Measurements from ENCODE around the gene LRCH2. TPM values are rescaled to one million over a fixed set of nuclear protein-coding genes. Genes with fewer than 3 reads are reported as not detected.

The LRCH2 gene
- total and polyA plus RNA-seq, 8 donors = 0.12 to 1.0 (median 0.39) TPM

DNA sequence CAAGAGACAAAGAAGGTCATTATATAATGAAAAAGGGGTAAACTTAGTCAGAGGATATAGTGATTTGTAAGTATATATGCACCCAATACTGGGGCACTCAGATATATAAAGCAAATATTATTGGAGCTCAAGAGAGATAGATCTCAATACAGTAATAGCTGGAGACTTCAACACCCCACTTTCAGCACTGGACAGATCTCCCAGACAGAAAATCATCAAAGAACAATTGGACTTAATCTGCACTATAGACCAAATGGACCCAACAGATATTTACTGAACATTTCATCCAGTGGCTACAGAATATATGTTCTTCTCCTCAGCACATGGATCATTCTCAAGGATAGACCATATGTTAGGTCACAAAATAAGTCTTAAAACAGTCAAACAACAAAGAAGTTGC, 91.8 kb downstream of the LRCH2 start:
- no peaks in the 10 kb centered on the region for H3K9me3 ChIP-seq
- H3K27ac ChIP-seq = no peak overlapping the region
- H3K4me3 ChIP-seq = no peak overlapping the region
- DNase-seq (no peak), FAIRE-seq (no peak), ATAC-seq (no peak)
- no peaks in the 10 kb centered on the region for H3K4me1 ChIP-seq
- H3K27me3 ChIP-seq = peaks cover 0 to 7% (median 3%) of the 10 kb centered on the region in 4 donors
- no peaks in the 10 kb centered on the region for H3K36me3 ChIP-seq
- intact Hi-C loops (cut with DNase I) = no loop called here
- TF ChIP-seq, protein P1, sequence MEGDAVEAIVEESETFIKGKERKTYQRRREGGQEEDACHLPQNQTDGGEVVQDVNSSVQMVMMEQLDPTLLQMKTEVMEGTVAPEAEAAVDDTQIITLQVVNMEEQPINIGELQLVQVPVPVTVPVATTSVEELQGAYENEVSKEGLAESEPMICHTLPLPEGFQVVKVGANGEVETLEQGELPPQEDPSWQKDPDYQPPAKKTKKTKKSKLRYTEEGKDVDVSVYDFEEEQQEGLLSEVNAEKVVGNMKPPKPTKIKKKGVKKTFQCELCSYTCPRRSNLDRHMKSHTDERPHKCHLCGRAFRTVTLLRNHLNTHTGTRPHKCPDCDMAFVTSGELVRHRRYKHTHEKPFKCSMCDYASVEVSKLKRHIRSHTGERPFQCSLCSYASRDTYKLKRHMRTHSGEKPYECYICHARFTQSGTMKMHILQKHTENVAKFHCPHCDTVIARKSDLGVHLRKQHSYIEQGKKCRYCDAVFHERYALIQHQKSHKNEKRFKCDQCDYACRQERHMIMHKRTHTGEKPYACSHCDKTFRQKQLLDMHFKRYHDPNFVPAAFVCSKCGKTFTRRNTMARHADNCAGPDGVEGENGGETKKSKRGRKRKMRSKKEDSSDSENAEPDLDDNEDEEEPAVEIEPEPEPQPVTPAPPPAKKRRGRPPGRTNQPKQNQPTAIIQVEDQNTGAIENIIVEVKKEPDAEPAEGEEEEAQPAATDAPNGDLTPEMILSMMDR (IDR thresholded peaks at IDR 0.05) = no peak

DNA sequence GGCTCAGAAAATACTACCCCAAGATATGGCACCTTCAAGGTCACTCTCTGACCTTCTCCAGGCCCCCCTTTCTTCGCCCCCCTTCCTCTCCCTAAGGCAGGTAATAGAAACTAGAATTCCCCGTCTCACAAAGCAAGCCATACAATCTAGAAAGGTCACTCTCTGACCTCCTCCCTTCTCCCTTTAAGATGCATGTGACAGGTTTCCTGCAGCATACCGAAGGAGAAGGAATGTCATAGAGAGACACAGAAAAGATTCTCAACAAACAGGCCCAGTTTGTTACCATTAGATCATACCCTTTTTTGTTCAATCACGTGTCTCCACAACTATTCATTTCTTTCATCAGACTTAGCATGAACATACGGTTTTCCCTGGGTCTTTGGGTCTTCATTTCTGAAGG, 95.9 kb downstream of the LRCH2 start:
- ATAC-seq (no peak), DNase-seq (no peak), FAIRE-seq (no peak)
- Histone ChIP-seq H3K36me3 (no peaks in the 10 kb centered on the region), H3K27ac (no peak overlapping the region), H3K27me3 (peaks cover 0 to 6% (median 0%) of the 10 kb centered on the region in 4 donors), H3K4me1 (no peaks in the 10 kb centered on the region), H3K9me3 (no peaks in the 10 kb centered on the region), H3K4me3 (no peak overlapping the region)
- 43 to 52% methylated on average over 5 of the region's 5 CpGs for WGBS, 2 donors
- TF ChIP-seq, protein P1 (IDR thresholded peaks at IDR 0.05) = no peak
- intact Hi-C loops (cut with DNase I) = no loop called here

DNA sequence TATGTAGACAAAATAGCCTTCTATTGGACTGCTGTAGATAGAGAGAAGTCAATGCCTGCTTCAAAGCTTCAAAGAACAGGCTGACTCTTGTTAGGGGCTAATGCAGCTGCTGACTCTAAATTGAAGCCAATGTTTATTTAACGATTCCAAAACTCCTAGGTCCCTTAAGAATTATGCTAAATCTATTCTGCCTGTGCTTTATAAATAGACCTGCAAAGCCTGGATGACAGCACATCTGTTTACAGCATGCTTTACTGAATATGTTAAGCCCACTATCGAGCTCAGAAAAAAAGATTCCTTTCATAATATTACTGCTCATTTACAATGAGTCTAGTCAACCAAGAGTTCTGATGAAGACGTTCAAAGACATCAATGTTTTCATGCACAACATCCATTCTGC, 99.5 kb downstream of the LRCH2 start:
- WGBS, 2 donors = 42 to 65% methylated on average over 3 of the region's 3 CpGs
- no peak for FAIRE-seq
- no peak for DNase-seq
- no peak for ATAC-seq
- Histone ChIP-seq H3K4me1 (no peaks in the 10 kb centered on the region), H3K4me3 (no peak overlapping the region), H3K36me3 (no peaks in the 10 kb centered on the region), H3K27me3 (peaks cover 0 to 4% (median 0%) of the 10 kb centered on the region in 4 donors), H3K9me3 (no peaks in the 10 kb centered on the region), H3K27ac (no peak overlapping the region)
- TF ChIP-seq, protein P1 (IDR thresholded peaks at IDR 0.05) = no peak
- intact Hi-C loops (cut with DNase I) = no loop called here

DNA sequence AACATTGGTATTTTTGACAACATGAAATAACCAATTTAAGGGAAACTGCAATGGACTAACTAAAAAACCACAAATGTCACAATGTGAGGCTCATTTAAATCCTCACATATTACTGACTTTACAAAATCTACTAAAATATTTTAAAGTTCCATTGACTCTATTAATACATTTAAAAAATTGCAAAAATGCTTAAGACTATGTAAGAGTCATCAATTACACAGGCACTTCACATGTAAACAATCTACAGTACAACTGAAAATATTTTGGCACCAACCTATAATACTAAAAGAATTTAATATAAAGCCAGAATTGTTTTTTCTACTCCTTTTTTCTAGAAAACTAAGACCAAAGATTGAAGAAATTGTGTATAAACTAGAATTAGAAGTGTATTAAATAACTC, 121.5 kb downstream of the LRCH2 start:
- no peak for FAIRE-seq
- Histone ChIP-seq H3K4me1 (no peaks in the 10 kb centered on the region), H3K27me3 (peaks cover 0 to 18% (median 5%) of the 10 kb centered on the region in 4 donors), H3K27ac (no peak overlapping the region), H3K36me3 (no peaks in the 10 kb centered on the region), H3K4me3 (no peak overlapping the region), H3K9me3 (no peaks in the 10 kb centered on the region)
- no peak for DNase-seq
- ATAC-seq = no peak
- TF ChIP-seq, protein P1 (IDR thresholded peaks at IDR 0.05) = no peak
- intact Hi-C loops (cut with DNase I) = no loop called here

DNA sequence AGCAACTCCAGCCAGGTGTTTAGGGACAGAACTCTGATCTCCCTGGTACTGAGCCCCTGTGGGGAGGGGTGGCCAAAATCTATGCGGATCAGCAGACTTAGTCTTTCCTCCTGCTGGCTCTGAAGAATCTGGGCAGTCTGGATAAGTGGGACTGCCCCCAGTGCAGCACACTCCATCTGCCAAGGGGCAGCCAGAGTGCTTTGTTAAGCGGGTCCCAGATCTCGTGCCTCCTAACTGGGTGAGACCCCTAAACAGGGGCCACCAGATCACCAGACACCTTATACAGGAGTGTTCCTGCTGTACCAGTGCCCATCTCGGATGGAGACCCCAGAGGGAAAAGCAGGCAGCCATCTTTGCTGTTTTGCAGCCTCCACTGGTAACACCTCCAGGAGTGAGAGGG, 135.0 kb downstream of the LRCH2 start:
- Histone ChIP-seq H3K4me1 (no peaks in the 10 kb centered on the region), H3K27me3 (peaks cover 0 to 7% (median 0%) of the 10 kb centered on the region in 4 donors), H3K27ac (no peak overlapping the region), H3K36me3 (no peaks in the 10 kb centered on the region), H3K9me3 (no peaks in the 10 kb centered on the region), H3K4me3 (no peak overlapping the region)
- DNase-seq (peak in 2 of 6 donors; percentile 15 to 27), ATAC-seq (no peak), FAIRE-seq (no peak)
- intact Hi-C loops (cut with DNase I) = no loop called here
- TF ChIP-seq, protein P1 (IDR thresholded peaks at IDR 0.05) = no peak
- WGBS, 2 donors = 57 to 68% methylated on average over 4 of the region's 4 CpGs

All from pancreas (tissue), 10 donors.